ENCODE results near the gene FLNC. TPM values are rescaled to one million over a fixed set of nuclear protein-coding genes. Genes with fewer than 3 reads are reported as not detected.

The FLNC gene
- total and polyA plus RNA-seq, 9 of the 15 experiments (the other 6 are each of a cell fraction or from before 2014, with no cell fraction given) = 0.90 to 155 (median 28.8) TPM

DNA sequence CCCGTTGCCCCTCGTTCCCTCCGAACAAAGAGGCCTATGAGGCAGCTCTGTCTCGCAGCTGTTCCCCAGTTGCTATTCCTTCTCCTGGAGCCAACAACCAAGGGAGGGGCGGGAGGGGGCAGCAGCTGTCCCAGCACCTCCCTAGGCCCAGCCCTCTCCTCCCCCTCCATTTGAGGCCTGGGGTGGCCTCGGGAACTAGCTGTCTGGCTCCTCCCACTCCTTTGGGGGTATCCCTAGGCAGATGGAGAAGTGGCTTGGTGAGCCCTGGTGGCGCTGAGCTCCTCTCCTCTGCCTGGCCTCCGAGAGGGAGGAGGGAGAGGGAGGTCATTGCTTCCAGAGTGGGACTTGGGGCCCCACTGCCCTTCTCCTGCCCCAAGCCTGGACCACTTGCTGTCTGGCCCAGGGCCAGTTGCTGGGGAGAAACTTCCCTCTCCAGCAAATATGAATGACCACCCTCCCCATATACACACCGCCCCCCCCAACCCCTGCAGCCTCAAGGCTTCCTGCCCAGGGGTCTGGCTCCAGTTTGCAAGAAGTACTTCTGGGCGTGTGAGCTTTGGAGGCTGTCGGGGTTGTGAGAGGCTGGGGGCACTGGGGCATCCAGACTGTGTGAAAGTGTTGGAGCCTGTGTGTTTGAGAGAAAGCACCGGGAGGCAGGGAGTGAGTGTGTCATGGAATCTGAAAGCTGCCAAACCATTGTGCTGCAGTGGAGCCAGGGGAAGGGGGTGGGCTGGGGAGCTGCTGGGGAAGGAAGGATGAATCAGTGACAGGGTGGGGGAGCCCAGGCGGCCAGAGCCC, 3.1 kb downstream of the FLNC start (continued):
- TF ChIP-seq ZNF24 (IDR thresholded peaks at IDR 0.05) (no peak), NCOA6 (IDR thresholded peaks at IDR 0.05) (no peak), ZNF324 (CRISPR knock-in tag; IDR thresholded peaks at IDR 0.05) (no peak), NR4A1 (CRISPR knock-in tag; IDR thresholded peaks at IDR 0.05) (no peak), NR4A1 (tag; IDR thresholded peaks at IDR 0.05) (no peak), CTBP1 (IDR thresholded peaks at IDR 0.05; ENCODE audit: borderline replicate concordance) (0 out of 2 replicates have a peak, but pooled peaks have one; percentile 11), ZNF551 (CRISPR knock-in tag; IDR thresholded peaks at IDR 0.05) (no peak), ZNF253 (CRISPR knock-in tag; conservative IDR thresholded peaks at IDR 0.05) (no peak), EGR1 (conservative IDR thresholded peaks at IDR 0.05) (peak; percentile 48; the same call in 1 of the 2 replicates), HSF4 (CRISPR knock-in tag; IDR thresholded peaks at IDR 0.05; ENCODE audit: borderline replicate concordance) (no peak), HNRNPK (IDR thresholded peaks at IDR 0.05; ENCODE audit: low read depth, low read length, poor library complexity, severe bottlenecking) (no peak), COPS2 (conservative IDR thresholded peaks at IDR 0.05) (no peak), SNIP1 (IDR thresholded peaks at IDR 0.05; ENCODE audit: low read depth) (no peak), HIVEP1 (CRISPR knock-in tag; IDR thresholded peaks at IDR 0.05) (no peak), POLR3G (IDR thresholded peaks at IDR 0.05; ENCODE audit: extremely low read depth, insufficient read length, insufficient replicate concordance) (no peak), YY1 (IDR thresholded peaks at IDR 0.05; ENCODE audit: borderline replicate concordance in 1 of 3, control insufficient read depth in 1 of 3, extremely low read depth in 1 of 3, insufficient read depth in 3 of 3, insufficient read length in 1 of 3, insufficient replicate concordance in 2 of 3, low read depth in 1 of 3, low read length in 2 of 3) (no peak), CREB1 (IDR thresholded peaks at IDR 0.05) (no peak), CREB1 (CRISPR knock-in tag; IDR thresholded peaks at IDR 0.05) (peak; percentile 41; the same call in 1 of the 2 replicates), RBBP5 (IDR thresholded peaks at IDR 0.05; ENCODE audit: borderline replicate concordance, insufficient read depth, low read length, poor library complexity, severe bottlenecking) (no peak)
- TF ChIP-seq, protein P1, sequence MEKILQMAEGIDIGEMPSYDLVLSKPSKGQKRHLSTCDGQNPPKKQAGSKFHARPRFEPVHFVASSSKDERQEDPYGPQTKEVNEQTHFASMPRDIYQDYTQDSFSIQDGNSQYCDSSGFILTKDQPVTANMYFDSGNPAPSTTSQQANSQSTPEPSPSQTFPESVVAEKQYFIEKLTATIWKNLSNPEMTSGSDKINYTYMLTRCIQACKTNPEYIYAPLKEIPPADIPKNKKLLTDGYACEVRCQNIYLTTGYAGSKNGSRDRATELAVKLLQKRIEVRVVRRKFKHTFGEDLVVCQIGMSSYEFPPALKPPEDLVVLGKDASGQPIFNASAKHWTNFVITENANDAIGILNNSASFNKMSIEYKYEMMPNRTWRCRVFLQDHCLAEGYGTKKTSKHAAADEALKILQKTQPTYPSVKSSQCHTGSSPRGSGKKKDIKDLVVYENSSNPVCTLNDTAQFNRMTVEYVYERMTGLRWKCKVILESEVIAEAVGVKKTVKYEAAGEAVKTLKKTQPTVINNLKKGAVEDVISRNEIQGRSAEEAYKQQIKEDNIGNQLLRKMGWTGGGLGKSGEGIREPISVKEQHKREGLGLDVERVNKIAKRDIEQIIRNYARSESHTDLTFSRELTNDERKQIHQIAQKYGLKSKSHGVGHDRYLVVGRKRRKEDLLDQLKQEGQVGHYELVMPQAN (IDR thresholded peaks at IDR 0.05; ENCODE audit: borderline replicate concordance) = no peak
- TF ChIP-seq, protein P2, sequence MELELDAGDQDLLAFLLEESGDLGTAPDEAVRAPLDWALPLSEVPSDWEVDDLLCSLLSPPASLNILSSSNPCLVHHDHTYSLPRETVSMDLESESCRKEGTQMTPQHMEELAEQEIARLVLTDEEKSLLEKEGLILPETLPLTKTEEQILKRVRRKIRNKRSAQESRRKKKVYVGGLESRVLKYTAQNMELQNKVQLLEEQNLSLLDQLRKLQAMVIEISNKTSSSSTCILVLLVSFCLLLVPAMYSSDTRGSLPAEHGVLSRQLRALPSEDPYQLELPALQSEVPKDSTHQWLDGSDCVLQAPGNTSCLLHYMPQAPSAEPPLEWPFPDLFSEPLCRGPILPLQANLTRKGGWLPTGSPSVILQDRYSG (tag; conservative IDR thresholded peaks at IDR 0.05; ENCODE audit: low read depth) = no peak
- TF ChIP-seq, protein P3, sequence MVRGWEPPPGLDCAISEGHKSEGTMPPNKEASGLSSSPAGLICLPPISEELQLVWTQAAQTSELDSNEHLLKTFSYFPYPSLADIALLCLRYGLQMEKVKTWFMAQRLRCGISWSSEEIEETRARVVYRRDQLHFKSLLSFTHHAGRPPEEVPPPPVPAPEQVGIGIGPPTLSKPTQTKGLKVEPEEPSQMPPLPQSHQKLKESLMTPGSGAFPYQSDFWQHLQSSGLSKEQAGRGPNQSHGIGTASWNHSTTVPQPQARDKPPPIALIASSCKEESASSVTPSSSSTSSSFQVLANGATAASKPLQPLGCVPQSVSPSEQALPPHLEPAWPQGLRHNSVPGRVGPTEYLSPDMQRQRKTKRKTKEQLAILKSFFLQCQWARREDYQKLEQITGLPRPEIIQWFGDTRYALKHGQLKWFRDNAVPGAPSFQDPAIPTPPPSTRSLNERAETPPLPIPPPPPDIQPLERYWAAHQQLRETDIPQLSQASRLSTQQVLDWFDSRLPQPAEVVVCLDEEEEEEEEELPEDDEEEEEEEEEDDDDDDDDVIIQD (CRISPR knock-in tag; IDR thresholded peaks at IDR 0.05) = no peak
- TF ChIP-seq, protein P4, sequence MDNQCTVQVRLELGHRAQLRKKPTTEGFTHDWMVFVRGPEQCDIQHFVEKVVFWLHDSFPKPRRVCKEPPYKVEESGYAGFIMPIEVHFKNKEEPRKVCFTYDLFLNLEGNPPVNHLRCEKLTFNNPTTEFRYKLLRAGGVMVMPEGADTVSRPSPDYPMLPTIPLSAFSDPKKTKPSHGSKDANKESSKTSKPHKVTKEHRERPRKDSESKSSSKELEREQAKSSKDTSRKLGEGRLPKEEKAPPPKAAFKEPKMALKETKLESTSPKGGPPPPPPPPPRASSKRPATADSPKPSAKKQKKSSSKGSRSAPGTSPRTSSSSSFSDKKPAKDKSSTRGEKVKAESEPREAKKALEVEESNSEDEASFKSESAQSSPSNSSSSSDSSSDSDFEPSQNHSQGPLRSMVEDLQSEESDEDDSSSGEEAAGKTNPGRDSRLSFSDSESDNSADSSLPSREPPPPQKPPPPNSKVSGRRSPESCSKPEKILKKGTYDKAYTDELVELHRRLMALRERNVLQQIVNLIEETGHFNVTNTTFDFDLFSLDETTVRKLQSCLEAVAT (IDR thresholded peaks at IDR 0.05) = 0 out of 4 replicates have a peak, but pooled peaks of 1 of the 2 experiments have one; percentile 8
